A549 (cell line): ENCODE measurements around the gene FOXP3.

Experiments used
- BHLHE40 ChIP-seq: IDR thresholded peaks from 2 replicates; pipeline ENCODE4 v1.6.1; 2012; ENCODE audit warnings: low read depth, low read length, inconsistent platforms
- CEBPB ChIP-seq, 2 experiments: fragments of >200 bp in 1 of 2; sonication (Bioruptor Twin) in 1 of 2; formaldehyde crosslinking in 1 of 2; IDR thresholded peaks; 2 replicates each; pipeline ENCODE4 v1.6.1; 2012 to 2016
- CHD2 ChIP-seq: fragments of 150-350 bp; IDR thresholded peaks from 2 replicates; pipeline ENCODE4 v1.6.1; 2014; ENCODE audit warnings: low read length; ENCODE audit not compliant: partially characterized antibody
- EP300 ChIP-seq, 2 experiments: fragments of >200 bp; sonication (Bioruptor Twin); formaldehyde crosslinking; IDR thresholded peaks; 2 replicates in 1 of 2; 3 replicates in 1 of 2; pipeline ENCODE4 v1.6.1; 2016 to 2017
- ESRRA ChIP-seq: fragments of 150-350 bp; IDR thresholded peaks from 2 replicates; pipeline ENCODE4 v1.6.1; 2014; ENCODE audit warnings: mild to moderate bottlenecking, low read length, borderline replicate concordance
- MAZ ChIP-seq: fragments of 150-350 bp; IDR thresholded peaks from 2 replicates; pipeline ENCODE4 v1.6.1; 2014; ENCODE audit warnings: antibody characterized with exemption, low read depth, low read length, borderline replicate concordance
- MYC ChIP-seq: IDR thresholded peaks from 2 replicates; pipeline ENCODE4 v1.6.1; 2012; ENCODE audit warnings: mild to moderate bottlenecking, inconsistent platforms, low read length, improper control_type of control experiment, borderline replicate concordance
- POLR2A ChIP-seq: IDR thresholded peaks from 2 replicates; pipeline ENCODE4 v1.6.1; 2012; ENCODE audit warnings: mild to moderate bottlenecking, low read length
- RAD21 ChIP-seq, 2 experiments: fragments of >200 bp in 1 of 2; sonication (Bioruptor Twin) in 1 of 2; formaldehyde crosslinking in 1 of 2; IDR thresholded peaks in 1 of 2; conservative IDR thresholded peaks in 1 of 2; 2 replicates in 1 of 2; 3 replicates in 1 of 2; pipeline ENCODE4 v1.6.1; 2012 to 2018; ENCODE audit warnings: inconsistent platforms in 1 of 2
- RNF2 ChIP-seq: fragments of 200-600 bp; sonication (generic); IDR thresholded peaks from 2 replicates; pipeline ENCODE4 v1.6.1; 2016; ENCODE audit warnings: low read depth, mild to moderate bottlenecking, antibody characterized with exemption, moderate library complexity, borderline replicate concordance
- TF ChIP-seq, protein P1 (sequence below): fragments of >200 bp; sonication (Bioruptor Twin); formaldehyde crosslinking; IDR thresholded peaks from 3 replicates; pipeline ENCODE4 v1.5.1; 2016
- TF ChIP-seq, protein P2 (sequence below): fragments of 450-650 bp; IDR thresholded peaks from 2 replicates; pipeline ENCODE4 v1.6.1; 2014; ENCODE audit warnings: antibody characterized with exemption
- TF ChIP-seq, protein P3 (sequence below): IDR thresholded peaks from 2 replicates; pipeline ENCODE4 v1.6.1; 2012
- TF ChIP-seq, protein P4 (sequence below): fragments of 200-600 bp; sonication (generic); IDR thresholded peaks from 2 replicates; pipeline ENCODE4 v1.6.1; 2016; ENCODE audit warnings: antibody characterized with exemption, mild to moderate bottlenecking, moderate library complexity

DNA sequence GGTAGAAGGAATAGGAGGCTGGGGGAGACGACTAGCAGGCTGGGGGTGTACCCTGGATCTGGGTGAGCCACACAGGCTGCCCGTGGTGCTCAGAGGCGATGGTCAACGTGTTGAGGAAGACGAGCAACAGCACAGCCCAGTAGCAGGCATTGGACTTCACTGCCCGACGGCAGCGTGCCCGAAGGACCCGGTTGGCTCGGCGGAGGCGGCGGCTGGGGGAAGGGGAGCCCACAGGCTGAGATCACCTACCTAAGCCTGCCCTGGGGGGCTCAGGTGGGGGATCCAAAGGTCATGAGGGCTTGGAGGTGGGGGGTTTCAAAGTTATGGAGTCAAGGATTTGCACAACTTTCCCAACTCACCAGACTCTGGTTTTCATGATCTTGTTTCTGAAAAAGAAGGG lies 38.7 kb downstream of the FOXP3 start:
- TF ChIP-seq, protein P1, sequence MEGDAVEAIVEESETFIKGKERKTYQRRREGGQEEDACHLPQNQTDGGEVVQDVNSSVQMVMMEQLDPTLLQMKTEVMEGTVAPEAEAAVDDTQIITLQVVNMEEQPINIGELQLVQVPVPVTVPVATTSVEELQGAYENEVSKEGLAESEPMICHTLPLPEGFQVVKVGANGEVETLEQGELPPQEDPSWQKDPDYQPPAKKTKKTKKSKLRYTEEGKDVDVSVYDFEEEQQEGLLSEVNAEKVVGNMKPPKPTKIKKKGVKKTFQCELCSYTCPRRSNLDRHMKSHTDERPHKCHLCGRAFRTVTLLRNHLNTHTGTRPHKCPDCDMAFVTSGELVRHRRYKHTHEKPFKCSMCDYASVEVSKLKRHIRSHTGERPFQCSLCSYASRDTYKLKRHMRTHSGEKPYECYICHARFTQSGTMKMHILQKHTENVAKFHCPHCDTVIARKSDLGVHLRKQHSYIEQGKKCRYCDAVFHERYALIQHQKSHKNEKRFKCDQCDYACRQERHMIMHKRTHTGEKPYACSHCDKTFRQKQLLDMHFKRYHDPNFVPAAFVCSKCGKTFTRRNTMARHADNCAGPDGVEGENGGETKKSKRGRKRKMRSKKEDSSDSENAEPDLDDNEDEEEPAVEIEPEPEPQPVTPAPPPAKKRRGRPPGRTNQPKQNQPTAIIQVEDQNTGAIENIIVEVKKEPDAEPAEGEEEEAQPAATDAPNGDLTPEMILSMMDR = no peak
- no peak for TF ChIP-seq CHD2
- no peak for TF ChIP-seq CEBPB (IDR thresholded peaks at IDR 0.05)
- TF ChIP-seq, protein P2, sequence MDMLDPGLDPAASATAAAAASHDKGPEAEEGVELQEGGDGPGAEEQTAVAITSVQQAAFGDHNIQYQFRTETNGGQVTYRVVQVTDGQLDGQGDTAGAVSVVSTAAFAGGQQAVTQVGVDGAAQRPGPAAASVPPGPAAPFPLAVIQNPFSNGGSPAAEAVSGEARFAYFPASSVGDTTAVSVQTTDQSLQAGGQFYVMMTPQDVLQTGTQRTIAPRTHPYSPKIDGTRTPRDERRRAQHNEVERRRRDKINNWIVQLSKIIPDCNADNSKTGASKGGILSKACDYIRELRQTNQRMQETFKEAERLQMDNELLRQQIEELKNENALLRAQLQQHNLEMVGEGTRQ = no peak
- no peak for TF ChIP-seq EP300 (IDR thresholded peaks at IDR 0.05)
- TF ChIP-seq ESRRA = no peak
- no peak for TF ChIP-seq POLR2A
- TF ChIP-seq MAZ = no peak
- TF ChIP-seq RAD21 (conservative IDR thresholded peaks at IDR 0.05 in 1 of 2, IDR thresholded peaks at IDR 0.05 in 1 of 2) = no peak
- no peak for TF ChIP-seq RNF2
- TF ChIP-seq, protein P3, sequence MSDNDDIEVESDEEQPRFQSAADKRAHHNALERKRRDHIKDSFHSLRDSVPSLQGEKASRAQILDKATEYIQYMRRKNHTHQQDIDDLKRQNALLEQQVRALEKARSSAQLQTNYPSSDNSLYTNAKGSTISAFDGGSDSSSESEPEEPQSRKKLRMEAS = no peak
- TF ChIP-seq, protein P4, sequence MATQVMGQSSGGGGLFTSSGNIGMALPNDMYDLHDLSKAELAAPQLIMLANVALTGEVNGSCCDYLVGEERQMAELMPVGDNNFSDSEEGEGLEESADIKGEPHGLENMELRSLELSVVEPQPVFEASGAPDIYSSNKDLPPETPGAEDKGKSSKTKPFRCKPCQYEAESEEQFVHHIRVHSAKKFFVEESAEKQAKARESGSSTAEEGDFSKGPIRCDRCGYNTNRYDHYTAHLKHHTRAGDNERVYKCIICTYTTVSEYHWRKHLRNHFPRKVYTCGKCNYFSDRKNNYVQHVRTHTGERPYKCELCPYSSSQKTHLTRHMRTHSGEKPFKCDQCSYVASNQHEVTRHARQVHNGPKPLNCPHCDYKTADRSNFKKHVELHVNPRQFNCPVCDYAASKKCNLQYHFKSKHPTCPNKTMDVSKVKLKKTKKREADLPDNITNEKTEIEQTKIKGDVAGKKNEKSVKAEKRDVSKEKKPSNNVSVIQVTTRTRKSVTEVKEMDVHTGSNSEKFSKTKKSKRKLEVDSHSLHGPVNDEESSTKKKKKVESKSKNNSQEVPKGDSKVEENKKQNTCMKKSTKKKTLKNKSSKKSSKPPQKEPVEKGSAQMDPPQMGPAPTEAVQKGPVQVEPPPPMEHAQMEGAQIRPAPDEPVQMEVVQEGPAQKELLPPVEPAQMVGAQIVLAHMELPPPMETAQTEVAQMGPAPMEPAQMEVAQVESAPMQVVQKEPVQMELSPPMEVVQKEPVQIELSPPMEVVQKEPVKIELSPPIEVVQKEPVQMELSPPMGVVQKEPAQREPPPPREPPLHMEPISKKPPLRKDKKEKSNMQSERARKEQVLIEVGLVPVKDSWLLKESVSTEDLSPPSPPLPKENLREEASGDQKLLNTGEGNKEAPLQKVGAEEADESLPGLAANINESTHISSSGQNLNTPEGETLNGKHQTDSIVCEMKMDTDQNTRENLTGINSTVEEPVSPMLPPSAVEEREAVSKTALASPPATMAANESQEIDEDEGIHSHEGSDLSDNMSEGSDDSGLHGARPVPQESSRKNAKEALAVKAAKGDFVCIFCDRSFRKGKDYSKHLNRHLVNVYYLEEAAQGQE = no peak
- no peak for TF ChIP-seq BHLHE40
- TF ChIP-seq MYC = no peak
